C4-2B (cell line): ENCODE measurements around the gene IGDCC3.

Source experiments
- CTCF ChIP-seq: fragments of 450-650 bp; conservative IDR thresholded peaks from 2 replicates; pipeline ENCODE4 v1.5.1; 2017; ENCODE audit warnings: mild to moderate bottlenecking
- ZFX ChIP-seq: fragments of 450-650 bp; IDR thresholded peaks from 2 replicates; pipeline ENCODE4 v1.6.1; 2017

- no peak for TF ChIP-seq CTCF
- no peak for TF ChIP-seq ZFX
Measured at GRCh38 chr15:65328506-65329287, 49.1 kb downstream of the IGDCC3 start.
